Amygdala (tissue), 56 donors: Measurements from ENCODE around the gene CDH3.

Source experiments
- DNase-seq, 56 donors: peaks; one replicate each; lab custom pipeline; 2025; lab: John Stamatoyannopoulos, UW

Gene CDH3

DNA sequence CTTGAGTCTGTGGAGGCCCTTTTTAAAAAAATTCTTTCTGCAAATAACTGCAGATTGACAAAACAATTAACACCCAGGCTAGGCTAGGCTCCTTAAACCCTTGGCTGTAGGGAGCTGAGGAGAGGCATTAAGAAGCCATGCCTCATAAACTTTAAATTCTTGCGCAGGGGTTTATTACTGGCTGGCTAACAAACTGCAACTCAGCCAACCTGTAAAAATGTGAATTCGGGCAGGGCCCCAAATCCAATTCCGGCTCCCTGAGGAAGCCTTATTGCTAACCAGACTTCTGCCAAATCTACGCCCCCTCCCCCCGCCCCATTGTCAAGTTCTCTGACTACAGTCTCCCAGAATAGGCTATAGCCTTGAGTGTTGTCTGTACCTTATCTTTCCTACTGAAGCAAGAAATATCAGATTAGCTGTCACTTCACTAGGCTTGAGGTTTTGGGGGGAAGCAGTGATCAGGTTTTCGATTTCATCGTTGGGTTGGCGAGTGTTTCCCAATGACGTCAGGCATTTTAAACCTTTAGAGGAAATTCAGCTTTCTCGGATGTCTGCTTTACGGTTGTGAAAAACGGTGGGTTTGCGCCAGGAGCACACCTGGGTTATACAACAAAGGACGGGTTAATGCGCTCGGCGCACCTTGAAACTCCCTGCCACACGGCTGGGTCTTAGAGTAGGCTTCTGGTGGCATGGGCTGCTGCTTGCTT is 2.0 kb downstream of the CDH3 start:
- no peak for DNase-seq

DNA sequence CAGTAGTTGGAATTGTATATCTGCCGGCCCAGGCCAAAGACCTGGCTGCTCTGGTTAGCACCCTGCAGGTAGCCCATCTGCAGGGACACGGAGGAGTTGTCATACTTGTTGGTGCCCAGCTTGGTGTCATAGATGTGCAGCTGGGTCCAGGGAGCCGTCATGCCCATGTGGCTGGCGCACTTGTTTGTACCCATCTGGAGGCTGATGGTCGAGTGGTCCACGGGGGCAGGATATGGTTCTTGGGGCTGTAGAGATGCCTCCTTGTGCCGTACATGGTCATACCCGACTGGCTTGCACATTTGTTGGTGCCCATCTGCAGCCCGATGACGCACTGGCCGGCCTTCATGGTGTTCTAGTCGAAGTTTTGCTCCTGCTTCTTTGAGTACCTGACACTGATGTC is 6.0 kb downstream of the CDH3 start:
- DNase-seq, result no peak

DNA sequence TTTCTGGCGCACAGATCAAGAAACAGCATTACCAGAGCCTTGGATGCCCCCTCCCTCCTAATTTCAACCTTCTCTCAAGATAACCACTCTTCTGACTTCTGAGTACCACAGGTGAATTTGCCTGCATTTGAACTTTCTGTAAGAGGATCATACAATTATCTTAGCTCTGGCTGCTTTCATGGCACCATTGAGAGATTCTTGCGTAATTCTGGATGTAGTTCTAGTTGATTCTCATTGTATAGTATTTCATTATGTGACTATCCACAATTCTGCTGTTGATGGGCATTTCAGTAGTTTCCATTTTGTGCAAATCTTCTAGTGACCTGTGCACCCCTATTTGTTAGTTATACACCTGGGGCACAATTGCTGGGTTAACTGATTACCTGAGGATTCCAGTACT is 7.5 kb downstream of the CDH3 start:
- DNase-seq, result no peak

DNA sequence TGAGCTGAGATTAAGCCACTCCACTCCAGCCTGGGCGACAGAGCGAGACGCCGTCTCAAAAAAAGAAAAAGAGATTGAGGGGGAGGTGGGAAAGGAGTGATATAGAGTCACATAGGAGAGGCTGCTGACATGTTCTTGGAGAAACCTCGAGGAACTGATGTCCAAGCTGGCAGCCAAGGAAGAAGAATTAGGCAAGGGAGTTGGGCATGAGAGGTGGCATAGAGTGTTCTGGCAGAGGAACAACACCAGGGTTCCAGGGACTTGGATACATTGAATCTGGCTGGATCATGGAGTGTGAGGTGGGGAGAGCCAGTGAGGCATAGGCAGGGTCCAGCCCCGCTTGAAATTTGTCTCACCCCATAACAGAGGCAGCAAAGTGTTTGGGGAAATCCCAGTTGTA is 10.7 kb downstream of the CDH3 start:
- DNase-seq, result no peak

DNA sequence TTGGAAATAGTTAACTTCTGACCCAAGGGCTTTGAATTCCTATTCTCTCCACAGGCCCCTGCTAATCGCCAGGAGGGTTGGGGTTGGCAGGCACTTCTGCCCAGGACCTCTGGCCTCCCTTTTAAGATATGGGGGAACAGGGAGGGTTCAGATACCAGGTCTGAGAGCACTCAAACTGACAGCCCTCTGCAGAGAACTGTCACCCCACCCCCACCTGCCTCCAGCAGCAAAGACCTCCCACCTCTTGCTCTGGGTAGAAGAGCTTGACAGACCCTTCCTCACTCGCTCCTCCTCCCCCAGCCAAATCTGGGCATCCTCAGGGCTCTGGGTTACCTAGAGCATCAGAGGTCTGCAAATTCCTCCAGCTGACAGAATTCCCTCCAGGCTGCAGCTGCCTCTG is 11.6 kb downstream of the CDH3 start:
- no peak for DNase-seq

DNA sequence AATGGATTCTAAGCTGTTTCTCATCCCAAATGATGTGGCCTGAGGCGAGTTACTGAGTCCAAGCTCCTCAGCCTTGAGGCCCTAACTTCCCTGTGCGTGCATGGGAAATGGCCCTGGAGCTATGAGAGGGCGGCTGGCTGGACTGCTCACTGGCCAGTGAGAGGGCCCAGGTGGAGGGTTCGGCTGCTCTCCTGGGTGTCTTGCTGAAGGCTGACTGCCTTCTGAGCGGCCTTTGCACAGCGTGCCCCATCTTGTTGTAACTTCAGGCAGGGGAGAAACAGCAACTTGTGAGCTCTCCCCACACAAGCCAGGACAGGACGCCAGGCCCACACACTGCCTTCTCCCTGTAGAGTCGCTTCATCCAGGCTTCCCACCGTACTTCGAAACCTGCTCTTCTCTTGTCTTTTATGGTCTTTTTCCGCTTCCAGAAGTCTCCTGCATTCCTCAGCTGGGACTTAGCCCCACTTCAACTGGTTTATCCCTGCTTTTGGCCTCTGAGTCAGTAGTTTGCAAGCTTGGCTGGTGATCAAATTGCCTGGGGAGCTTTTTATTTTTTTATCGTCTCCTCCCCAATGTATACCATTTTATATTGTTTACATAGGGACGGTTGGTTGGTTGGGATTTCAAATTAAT is 13.3 kb downstream of the CDH3 start:
- DNase-seq, result no peak

DNA sequence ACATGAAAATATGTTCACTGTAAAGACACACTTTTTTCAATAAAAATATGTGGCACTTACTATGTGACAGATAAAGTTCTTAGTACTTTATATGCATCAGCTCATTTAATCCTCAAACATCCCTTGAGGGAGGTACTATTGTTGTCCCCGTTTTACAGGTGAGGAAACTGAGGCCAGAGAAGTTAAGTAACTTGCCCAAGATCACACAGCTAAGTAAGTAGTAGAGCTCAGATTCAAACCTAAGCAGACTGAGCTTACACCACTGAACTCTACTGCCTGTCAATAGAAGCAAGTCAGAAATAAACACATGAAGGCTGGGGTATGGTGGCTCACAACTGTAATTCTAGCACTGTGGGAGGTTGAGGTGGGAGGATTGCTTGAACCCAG is 13.9 kb downstream of the CDH3 start:
- no peak for DNase-seq

DNA sequence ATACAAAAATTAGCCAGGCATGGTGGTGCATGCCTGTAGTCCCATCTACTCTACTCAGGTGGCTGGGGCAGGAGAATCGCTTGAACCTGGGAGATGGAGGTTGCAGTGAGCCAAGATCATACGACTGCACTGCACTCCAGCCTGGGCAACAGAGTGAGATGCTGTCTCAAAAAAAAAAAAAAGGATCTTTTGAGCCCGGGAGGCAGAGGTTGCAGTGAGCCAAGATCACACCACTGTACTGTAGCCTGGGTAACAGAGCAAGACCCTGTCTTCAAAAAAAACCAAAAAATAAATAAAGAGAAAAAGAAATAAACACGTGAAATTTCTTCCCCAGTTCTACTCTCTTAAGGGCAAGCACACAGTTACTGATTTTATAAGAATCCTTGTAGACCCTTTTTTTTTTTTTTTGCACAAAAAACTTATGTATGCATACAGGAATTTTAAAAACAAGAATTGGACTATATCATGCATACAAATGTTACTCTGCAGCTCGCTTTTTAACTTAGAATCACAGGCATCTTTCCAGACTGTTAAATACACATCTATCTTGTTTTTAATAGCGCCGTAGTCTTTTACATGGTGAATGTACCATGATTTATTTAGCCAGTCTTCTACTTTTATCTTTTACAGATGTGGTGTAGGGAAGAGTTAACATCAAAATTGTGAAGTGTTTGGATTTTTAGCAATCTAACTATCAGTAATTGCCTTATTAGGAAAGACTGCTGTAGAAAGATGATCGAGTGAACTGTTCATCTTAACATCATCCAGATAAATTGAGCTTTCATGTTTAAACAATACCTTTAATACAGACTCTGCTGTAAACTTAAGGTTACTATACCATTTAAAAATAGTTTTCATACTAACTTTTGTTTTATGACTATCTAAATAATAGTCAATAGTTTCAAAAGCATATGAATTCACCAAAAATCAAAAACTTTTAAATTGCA is 14.6 kb downstream of the CDH3 start:
- no peak for DNase-seq

DNA sequence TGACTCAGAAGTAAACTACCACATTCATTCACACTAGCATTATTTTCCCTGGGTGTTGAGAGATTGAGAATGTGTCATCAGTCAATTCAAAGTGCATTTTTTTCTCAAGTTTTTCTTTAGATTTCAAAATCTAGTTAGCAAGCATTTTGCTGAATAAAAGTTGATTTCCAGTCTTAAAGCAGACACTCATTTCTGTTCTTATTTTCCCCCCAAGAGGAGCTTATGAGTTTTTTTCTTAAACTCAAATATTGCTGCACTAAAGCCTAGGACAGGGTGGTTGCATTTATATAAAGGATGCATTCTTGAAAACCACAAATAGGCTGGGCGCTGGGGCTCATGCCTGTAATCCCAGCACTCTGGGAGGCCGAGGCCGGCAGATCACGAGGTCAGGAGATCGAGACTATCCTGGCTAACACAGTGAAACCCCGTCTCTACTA is 15.3 kb downstream of the CDH3 start:
- DNase-seq, result no peak

DNA sequence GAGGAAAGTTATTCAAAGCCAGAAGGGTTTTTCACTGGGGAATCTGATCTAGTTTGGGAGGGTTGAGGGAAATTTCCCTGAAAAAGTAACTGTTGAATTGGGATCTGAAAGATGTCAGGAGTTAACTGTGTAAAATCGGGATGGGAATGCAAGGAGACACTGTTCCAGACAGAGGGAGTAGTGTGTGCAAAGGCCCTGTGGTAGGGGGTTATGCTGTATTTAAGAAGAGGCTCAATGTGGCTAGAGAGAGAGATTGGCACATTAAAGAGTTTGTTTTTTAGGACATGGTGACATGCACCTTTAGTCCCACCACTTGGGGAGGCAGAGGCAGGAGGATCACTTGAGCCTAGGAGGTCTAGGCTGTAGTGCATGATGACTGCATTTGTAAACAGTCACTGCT is 16.9 kb downstream of the CDH3 start:
- no peak for DNase-seq

DNA sequence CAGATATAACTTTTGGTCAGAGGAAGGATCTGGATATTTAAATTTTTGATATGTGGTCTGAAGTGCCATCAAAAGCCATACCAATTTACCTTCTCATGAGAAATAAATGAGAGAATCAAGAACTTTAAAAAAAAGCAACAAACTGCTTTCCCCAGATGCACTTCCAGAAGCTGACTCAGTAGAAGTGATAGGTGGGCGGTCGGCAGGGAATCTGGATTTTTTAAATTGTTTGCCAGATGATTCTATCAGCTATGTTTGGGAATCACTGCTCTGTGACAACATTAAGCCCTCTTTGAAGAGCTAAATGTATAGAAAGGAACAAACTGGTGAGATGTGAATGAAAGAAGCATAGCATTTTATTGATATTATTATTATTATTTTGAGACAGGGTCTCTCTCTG is 19.2 kb downstream of the CDH3 start:
- DNase-seq, result peak in 1 of 56 donors; percentile 0

DNA sequence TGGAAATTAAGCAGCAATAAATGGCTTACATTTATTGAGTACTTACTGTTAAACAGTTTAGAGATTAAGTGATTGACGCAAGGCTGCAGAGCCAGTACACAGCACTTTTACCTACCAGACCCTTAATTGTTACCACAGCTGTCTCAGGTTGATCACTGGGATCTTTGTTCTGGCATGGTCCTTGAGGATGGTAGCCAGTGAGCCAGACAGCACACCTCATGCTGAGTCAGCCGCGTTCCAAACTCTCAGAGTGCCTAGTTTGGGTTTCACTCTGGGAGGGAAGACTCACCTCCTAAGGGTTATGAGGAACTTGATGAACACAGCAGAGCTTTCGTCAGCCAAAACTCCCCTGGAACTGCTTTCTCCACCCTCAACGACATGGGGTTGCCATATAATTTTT is 20.4 kb downstream of the CDH3 start:
- no peak for DNase-seq

DNA sequence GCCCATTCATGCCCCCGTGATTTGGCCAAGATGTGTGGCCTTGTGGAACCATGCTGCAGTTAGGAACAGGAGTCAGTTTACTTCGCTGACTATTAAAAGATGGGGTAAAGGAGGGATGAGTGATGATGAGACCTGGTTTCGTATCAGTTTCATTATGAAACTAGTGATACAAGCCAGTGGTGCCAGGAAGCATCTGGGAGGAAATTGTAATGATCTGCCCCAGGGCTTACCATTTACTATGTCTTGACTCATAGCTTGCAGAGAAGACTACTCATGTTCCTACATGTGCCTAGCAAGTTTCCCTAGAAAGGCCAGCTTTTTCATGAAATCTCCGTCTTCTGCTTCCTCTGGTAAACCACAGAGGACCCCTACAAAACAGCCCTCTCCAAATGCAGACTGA is 23.2 kb downstream of the CDH3 start:
- DNase-seq, result no peak

DNA sequence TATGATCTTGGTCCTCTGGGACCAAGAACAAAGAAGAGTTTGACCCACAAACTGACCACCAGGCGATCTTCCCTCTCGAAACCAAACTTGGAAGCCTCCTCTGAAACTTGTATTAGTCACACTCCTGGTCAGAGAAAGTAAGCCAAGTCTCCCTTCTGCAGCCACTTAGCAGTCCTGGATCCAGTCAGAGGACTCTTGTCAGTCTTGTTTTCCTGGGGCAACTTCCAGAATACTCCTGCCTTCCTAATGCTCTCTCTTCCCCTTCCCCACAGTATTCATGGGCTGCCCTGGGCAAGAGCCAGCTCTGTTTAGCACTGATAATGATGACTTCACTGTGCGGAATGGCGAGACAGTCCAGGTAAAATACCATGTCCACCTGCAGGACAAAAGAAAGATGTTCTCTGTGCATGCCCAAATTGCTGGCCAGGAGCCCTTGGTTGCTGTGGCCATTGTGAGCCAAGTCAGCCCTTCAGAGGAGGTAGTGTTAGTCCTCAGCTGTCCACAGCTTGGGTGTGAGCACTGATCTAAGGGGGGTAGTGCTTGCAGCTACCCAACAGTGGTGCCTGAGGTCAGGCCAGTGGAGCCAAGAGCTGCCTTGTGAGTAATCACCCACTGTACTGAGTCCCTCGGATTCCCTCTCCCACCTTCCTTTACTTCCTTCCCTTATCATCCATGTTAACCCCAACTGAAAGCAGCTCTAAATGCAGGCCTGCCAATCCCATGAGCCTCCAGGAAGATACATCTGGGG is 31.2 kb downstream of the CDH3 start:
- DNase-seq, result no peak

DNA sequence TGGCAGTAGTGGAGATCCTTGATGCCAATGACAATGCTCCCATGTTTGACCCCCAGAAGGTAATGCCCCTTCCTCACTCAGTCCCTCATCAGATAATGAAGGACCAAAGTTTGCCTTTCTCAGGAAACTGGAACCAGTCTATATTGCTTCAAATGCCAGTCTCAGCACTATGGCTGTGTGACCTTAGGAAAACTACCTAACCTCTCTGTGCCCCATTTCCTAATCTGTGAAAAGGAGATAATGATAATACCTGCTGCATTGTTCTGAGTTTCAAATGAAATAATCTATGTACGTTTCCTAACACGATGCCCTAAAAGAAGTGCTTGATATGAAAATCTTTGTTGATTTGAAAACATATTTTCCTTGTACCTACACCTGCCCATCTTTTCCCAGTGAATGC is 35.9 kb downstream of the CDH3 start:
- DNase-seq, result no peak

DNA sequence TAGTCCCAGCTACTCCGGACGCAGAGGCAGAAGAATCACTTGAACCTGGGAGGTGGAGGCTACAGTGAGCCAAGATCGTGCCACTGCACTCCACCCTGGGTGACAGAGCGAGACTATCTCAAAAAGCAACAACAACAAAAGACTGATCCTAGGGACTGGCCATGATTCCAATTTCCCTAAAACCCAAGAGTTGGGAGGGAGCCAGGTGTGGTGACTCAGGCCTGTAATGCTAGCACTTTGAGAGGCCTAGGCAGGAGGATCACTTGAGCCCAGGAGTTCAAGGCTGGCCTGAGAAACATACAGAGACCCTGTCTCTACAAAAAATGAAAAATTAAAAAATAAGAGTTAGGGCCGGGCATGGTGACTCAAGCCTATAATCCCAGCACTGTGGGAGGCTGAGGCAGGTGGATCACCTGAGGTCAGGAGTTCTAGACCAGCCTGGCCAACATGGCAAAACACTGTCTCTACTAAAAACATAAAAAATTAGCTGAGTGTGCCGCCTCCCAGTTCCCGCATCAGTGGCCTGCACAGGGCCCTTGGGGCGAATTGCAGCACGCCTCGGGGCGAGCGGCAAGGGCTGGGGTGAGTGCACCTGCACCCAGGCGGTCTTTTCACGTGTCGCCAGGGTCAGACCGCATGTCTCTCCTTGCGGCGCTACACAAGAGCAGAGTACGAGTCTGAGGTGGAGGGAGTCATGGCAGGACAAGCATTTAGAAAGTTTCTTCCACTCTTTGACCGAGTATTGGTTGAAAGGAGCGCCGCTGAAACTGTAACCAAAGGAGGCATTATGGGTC is 40.8 kb downstream of the CDH3 start:
- no peak for DNase-seq

DNA sequence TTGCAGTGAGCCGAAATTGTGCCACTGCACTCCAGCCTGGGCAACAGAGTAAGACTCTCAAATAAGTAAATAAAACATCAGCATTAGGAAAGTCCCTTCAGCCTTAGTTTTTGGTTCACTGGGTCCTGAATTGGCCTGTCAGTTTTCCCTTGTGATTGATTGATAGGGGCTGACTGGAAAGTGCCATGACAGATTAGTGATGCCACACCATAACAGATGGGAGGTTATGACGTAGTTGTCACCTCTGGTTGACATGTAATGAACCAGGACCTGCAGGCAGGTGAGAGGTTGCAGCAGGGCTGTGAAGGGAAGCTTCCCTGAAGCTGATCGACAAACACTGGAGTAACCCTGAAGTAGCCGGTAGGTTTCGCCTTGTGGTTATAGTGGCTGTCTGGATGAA is 41.8 kb downstream of the CDH3 start:
- DNase-seq, result no peak

DNA sequence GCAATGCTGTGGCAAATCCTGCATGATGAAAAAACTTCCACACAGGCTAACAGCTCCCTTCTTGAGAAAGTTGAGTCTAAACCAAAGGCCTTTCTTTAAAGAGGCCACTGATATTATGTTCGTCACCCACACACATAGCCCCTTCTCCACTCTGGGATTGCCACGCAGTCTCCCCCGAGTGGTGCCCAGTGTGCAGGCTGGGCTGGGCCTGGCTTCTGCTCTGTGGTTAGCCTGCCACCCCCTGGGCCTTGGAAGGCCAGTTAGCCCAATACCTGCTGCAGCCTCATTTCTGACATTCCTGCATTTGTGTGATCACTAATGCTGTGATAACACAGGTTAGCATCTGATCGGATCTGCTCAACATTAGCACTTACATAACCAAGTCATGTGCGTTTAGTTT is 44.8 kb downstream of the CDH3 start:
- DNase-seq, result no peak

DNA sequence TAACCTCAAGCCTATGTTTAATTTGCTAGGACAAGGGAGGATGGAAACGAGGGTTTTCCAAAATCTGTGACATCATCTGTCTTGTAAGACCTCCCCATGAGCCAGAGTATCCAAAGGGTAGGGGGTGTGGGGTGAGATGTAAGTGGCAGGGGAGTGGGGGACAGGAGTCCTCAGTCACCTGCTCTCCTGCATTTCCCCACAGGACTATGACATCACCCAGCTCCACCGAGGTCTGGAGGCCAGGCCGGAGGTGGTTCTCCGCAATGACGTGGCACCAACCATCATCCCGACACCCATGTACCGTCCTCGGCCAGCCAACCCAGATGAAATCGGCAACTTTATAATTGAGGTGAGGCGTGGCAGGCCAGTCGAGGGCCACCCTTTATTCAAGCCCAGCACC is 50.5 kb downstream of the CDH3 start:
- DNase-seq, result no peak

DNA sequence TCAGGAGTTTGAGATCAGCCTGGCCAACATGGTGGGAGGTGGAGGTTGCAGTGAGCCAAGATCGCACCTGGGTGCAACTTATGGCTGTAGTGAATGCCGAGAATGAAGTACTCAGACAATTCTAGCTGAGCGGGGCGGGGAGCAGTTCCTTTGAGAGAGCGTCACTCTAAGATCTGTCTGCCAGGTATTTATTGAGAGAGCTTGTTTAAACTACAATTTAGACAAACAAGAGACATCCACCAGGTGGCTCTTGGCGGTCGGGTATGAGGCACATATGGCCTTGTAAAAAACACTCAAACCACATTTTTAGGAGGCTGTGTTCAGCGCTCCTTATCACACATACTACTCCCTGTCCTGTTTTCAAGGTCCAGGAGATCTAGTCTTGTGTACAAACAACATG is 51.4 kb downstream of the CDH3 start:
- no peak for DNase-seq
